ENCODE measurements around the gene ZNF648. TPM values are rescaled to one million over a fixed set of nuclear protein-coding genes. Genes with fewer than 3 reads are reported as not detected.

ZNF648 gene
- total RNA-seq, 6 experiments from 2014 or later, result not detected

DNA sequence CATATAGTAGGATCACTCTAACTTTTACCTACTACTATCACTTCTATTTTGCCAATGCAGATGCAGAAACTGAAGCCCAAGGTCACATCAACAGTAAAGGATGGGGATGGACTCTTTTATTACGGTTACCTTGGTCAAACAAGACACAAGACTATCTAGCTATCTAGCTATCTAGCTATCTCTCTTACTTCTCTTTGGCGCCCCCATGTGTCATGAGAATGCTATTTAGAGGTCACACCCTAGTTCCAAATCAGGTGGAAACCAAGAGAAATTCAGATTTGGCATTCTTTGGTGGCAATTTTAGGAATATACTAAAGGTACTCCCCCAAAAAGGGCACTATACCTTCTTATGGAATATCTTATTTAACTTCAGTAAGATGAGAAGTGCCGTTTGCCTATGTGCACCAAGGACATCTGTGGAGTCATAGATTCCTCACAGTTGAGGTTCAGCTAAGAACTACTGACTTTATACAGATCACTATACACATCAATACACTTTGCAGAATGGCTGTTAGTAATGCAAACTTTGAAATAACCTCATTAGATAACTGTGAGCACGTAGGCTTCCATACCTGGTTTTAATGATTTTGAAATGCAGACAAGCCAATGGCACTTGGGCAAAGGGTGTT is 6.7 kb downstream of the ZNF648 start:
- Mint-ChIP-seq H3K36me3 (ENCODE audit: low read depth) (peaks cover 5% of the 10 kb centered on the region), H3K27me3 (ENCODE audit: insufficient read depth) (no peaks in the 10 kb centered on the region; the same call in 1 of the 2 replicates), H3K4me1 (ENCODE audit: low read depth) (no peaks in the 10 kb centered on the region), H3K27ac (no peak overlapping the region), H3K4me3 (no peak overlapping the region), H3K9me3 (peaks cover 15% of the 10 kb centered on the region)
- DNase-seq, result no peak
- TF ChIP-seq, protein P1, sequence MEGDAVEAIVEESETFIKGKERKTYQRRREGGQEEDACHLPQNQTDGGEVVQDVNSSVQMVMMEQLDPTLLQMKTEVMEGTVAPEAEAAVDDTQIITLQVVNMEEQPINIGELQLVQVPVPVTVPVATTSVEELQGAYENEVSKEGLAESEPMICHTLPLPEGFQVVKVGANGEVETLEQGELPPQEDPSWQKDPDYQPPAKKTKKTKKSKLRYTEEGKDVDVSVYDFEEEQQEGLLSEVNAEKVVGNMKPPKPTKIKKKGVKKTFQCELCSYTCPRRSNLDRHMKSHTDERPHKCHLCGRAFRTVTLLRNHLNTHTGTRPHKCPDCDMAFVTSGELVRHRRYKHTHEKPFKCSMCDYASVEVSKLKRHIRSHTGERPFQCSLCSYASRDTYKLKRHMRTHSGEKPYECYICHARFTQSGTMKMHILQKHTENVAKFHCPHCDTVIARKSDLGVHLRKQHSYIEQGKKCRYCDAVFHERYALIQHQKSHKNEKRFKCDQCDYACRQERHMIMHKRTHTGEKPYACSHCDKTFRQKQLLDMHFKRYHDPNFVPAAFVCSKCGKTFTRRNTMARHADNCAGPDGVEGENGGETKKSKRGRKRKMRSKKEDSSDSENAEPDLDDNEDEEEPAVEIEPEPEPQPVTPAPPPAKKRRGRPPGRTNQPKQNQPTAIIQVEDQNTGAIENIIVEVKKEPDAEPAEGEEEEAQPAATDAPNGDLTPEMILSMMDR (IDR thresholded peaks at IDR 0.05), result peak; percentile 27; the same call in 1 of the 2 replicates

DNA sequence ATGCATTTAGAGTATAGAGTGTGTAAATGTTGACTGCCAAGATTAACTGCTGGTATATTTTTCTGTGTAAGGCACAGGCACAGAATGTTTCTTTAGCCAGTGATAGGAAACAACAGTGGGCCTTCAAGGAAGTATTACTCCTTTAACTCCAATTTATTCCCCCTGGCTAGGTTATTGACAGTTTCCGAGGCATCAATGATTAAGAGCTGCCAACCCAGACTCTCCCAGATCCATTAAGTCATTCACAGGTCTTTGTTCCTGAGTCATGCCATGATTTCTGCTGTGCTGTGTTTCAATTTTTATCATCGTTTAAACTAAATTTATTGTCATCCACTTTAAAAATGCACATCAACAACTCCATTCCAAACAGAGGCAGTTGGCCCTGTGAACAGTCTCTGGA is 9.2 kb downstream of the ZNF648 start:
- H3K36me3 Mint-ChIP-seq (ENCODE audit: low read depth), result no peaks in the 10 kb centered on the region; the same call in 1 of the 2 replicates
- no peaks in the 10 kb centered on the region for H3K27me3 Mint-ChIP-seq (ENCODE audit: insufficient read depth)
- TF ChIP-seq, protein P1 (IDR thresholded peaks at IDR 0.05), result no peak
- H3K9me3 Mint-ChIP-seq, result peaks cover 4% of the 10 kb centered on the region; the same call in 1 of the 2 replicates
- no peak for DNase-seq
- no peak overlapping the region for H3K4me3 Mint-ChIP-seq
- no peaks in the 10 kb centered on the region for H3K4me1 Mint-ChIP-seq (ENCODE audit: low read depth)
- H3K27ac Mint-ChIP-seq, result no peak overlapping the region

GRCh38 chr1:182051938-182052337 is 9.6 kb downstream of the ZNF648 start:
- Mint-ChIP-seq H3K9me3 (peaks cover 4% of the 10 kb centered on the region), H3K27ac (no peak overlapping the region), H3K36me3 (ENCODE audit: low read depth) (no peaks in the 10 kb centered on the region; the same call in 1 of the 2 replicates), H3K4me3 (no peak overlapping the region), H3K27me3 (ENCODE audit: insufficient read depth) (no peaks in the 10 kb centered on the region), H3K4me1 (ENCODE audit: low read depth) (no peaks in the 10 kb centered on the region)
- TF ChIP-seq, protein P1 (IDR thresholded peaks at IDR 0.05), result no peak
- no peak for DNase-seq

- no peak overlapping the region for H3K27ac Mint-ChIP-seq
- H3K9me3 Mint-ChIP-seq, result peaks cover 12% of the 10 kb centered on the region
- H3K36me3 Mint-ChIP-seq (ENCODE audit: low read depth), result no peaks in the 10 kb centered on the region; the same call in 1 of the 2 replicates
- no peak for DNase-seq
- no peaks in the 10 kb centered on the region for H3K27me3 Mint-ChIP-seq (ENCODE audit: insufficient read depth)
- no peaks in the 10 kb centered on the region for H3K4me1 Mint-ChIP-seq (ENCODE audit: low read depth)
- TF ChIP-seq, protein P1 (IDR thresholded peaks at IDR 0.05), result no peak
- H3K4me3 Mint-ChIP-seq, result no peak overlapping the region
Observed at GRCh38 chr1:182050481-182051448, 10.7 kb downstream of the ZNF648 start.

DNA sequence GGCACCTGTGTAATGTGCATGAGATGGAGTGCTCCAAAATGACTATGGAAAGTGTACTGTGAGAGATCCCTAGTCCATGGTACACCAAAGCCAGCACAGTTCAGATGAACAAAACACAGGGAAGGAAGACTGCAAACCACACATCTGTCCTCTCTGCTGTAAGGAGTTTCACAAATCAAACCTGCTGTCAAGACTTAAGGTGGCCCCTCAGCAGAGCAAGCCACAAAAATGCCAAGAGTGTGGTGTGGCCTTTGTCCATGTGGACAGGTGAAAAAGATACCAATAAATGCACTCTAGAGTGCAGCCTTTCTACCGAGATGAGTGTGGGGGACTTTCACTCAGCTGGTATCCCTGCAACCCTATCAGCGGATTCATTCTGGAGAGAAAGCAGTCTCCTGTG is 12.9 kb downstream of the ZNF648 start:
- Mint-ChIP-seq H3K27me3 (ENCODE audit: insufficient read depth) (no peaks in the 10 kb centered on the region; the same call in 1 of the 2 replicates), H3K9me3 (peaks cover 23% of the 10 kb centered on the region), H3K4me3 (no peak overlapping the region), H3K36me3 (ENCODE audit: low read depth) (no peaks in the 10 kb centered on the region; the same call in 1 of the 2 replicates), H3K27ac (no peak overlapping the region), H3K4me1 (ENCODE audit: low read depth) (no peaks in the 10 kb centered on the region)
- TF ChIP-seq, protein P1 (IDR thresholded peaks at IDR 0.05), result no peak
- DNase-seq, result no peak
